Panc1 (cell line): ENCODE results near the gene SPATA6L. TPM values are rescaled to one million over a fixed set of nuclear protein-coding genes. Genes with fewer than 3 reads are reported as not detected.

Experiments
- ATAC-seq: fragments of 200-7000 bp; cut with Tn5 transposase; 2 replicates; pipeline ENCODE4 v1.9.1; 2020; ENCODE audit warnings: mild to moderate bottlenecking, moderate library complexity
- BruUV-seq: library from RNA; stranded (reverse); fragments of 400-500 nt; replicated peaks from 2 replicates; lab custom pipeline; 2021; lab: Mats Ljungman, UMichigan
- CTCF ChIA-PET: fragments of 300-600 bp; sonication (Branson Sonifier 250); formaldehyde crosslinking; loops from one replicate; lab custom pipeline; 2022; ENCODE audit warnings: antibody characterized with exemption; lab: Charles Lee
- POLR2A ChIA-PET: fragments of 300-600 bp; sonication (Branson Sonifier 250); formaldehyde crosslinking; loops from one replicate; lab custom pipeline; 2022; ENCODE audit warnings: antibody characterized with exemption; lab: Charles Lee
- DNase-seq: peaks from one replicate; pipeline ENCODE4 v3.0.0-alpha.2; 2010; ENCODE audit warnings: low read depth, low spot score
- H3K27ac ChIP-seq: 2 replicates; pipeline ENCODE4 v1.5.1; 2011; ENCODE audit warnings: mild to moderate bottlenecking, low read length, inconsistent platforms
- H3K27me3 ChIP-seq: fragments of 200-500 bp; sonication (Bioruptor generic); 2 replicates; pipeline ENCODE4 v1.6.0; 2014; ENCODE audit warnings: low read length, inconsistent platforms; ENCODE audit not compliant: control insufficient read depth, insufficient read depth
- H3K36me3 ChIP-seq: fragments of 200-500 bp; sonication (Bioruptor generic); 2 replicates; pipeline ENCODE4 v1.5.1; 2014; ENCODE audit warnings: inconsistent platforms, mild to moderate bottlenecking, low read length, moderate library complexity; ENCODE audit not compliant: control insufficient read depth, insufficient read depth
- H3K4me1 ChIP-seq: 2 replicates; pipeline ENCODE4 v1.5.1; 2011; ENCODE audit warnings: inconsistent platforms, mild to moderate bottlenecking, low read length, moderate library complexity; ENCODE audit not compliant: control insufficient read depth, insufficient read depth
- H3K4me3 ChIP-seq, 2 experiments: 2 replicates each; pipeline ENCODE4 v1.5.1; 2011 to 2012; ENCODE audit warnings: low read depth in 2 of 2, low read length in 2 of 2, mild to moderate bottlenecking in 2 of 2, inconsistent platforms in 1 of 2, moderate library complexity in 1 of 2
- H3K9me3 ChIP-seq: fragments of 200-500 bp; sonication (Bioruptor generic); 2 replicates; pipeline ENCODE4 v1.5.1; 2014; ENCODE audit warnings: low read depth, mild to moderate bottlenecking, inconsistent platforms, low read length, moderate library complexity; ENCODE audit not compliant: control insufficient read depth, insufficient read depth
- POLR2AphosphoS5 ChIP-seq: IDR thresholded peaks from 2 replicates; pipeline ENCODE4 v1.6.1; 2012; ENCODE audit warnings: mild to moderate bottlenecking, low read depth, low read length, moderate library complexity
- SIN3A ChIP-seq: IDR thresholded peaks from 2 replicates; pipeline ENCODE4 v1.6.1; 2012; ENCODE audit warnings: low read depth, mild to moderate bottlenecking, low read length, moderate library complexity, borderline replicate concordance; ENCODE audit not compliant: insufficient read depth
- TCF7L2 ChIP-seq: IDR thresholded peaks from 2 replicates; pipeline ENCODE4 v1.6.1; 2011; ENCODE audit warnings: mild to moderate bottlenecking, low read depth, low read length, inconsistent platforms
- in situ Hi-C: cut with HindIII; loops from 2 replicates; pipeline ENCODE4 v1.10.0; 2016; ENCODE audit warnings: low sequenced_read_pairs, low pct_unique_long_range_greater_than_20kb
- intact Hi-C: fragments of 100-400 bp; cut with micrococcal nuclease; formaldehyde crosslinking; loops from one replicate; pipeline ENCODE4 v1.10.0; 2022; ENCODE audit not compliant: unreplicated experiment
- total RNA-seq: library from RNA; stranded (reverse); gene quantifications from one replicate; pipeline ENCODE4 v1.2.1, GENCODE V29; 2021; ENCODE audit not compliant: unreplicated experiment
- TF ChIP-seq, protein P1 (sequence below), 2 experiments: IDR thresholded peaks; 2 replicates each; pipeline ENCODE4 v1.6.1; 2011 to 2012; ENCODE audit warnings: low read depth in 2 of 2, control low read depth in 1 of 2, low read length in 1 of 2, mild to moderate bottlenecking in 1 of 2, moderate library complexity in 1 of 2; ENCODE audit not compliant: insufficient read depth in 1 of 2
- TF ChIP-seq, protein P2 (sequence below): fragments of 450-650 bp; IDR thresholded peaks from 2 replicates; pipeline ENCODE4 v1.5.1; 2017; ENCODE audit warnings: mild to moderate bottlenecking

The SPATA6L gene
- total RNA-seq, 1 experiment from 2014 or later, result 0.13 TPM

DNA sequence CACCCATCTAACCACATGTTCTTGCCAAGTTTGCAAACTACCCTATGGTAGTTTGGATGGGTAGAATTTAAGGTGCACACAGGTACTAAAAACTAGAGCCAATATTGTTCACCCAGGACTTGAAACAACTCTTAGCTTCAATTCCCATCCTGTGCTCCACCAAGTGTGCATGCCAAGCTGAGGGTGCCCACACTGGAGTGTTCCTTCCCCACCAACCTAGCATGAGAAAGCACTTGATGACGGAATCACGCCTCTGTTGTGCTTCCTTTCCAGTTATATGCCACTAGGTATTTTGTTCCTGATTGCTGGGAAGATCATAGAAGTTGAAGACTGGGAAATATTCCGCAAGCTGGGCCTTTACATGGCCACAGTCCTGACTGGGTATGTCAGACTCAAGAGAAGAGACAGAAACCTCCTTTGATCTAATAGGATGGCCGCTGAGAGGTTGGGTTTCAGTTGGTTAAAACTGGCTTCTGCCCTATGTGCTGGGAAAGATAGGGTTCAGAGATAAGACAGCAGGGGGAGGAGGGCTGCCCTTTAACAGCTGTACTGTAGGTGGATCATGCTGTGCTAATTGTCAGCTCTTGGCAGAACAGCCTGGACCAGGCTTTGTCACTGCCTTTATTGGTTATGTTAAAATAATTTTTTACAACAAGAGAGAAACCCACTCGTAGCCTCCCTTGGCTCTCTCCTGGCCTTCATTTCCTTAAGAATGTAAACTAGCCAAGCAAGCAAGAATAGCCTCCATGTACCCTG lies 92.5 kb downstream of the SPATA6L start:
- H3K4me3 ChIP-seq, result no peak overlapping the region
- H3K27me3 ChIP-seq, result no peaks in the 10 kb centered on the region
- ATAC-seq, result no peak
- no peaks in the 10 kb centered on the region for H3K9me3 ChIP-seq
- BruUV-seq, result no TSS peak
- ChIA-PET POLR2A (interaction anchor here (0.5 kb wide), 1 partner anchor 18 kb away, joined by 3 read pairs; no protein-coding TSS in a partner anchor), CTCF (no interaction called here)
- TF ChIP-seq TCF7L2 (no peak), SIN3A (no peak), POLR2AphosphoS5 (no peak)
- TF ChIP-seq, protein P1, sequence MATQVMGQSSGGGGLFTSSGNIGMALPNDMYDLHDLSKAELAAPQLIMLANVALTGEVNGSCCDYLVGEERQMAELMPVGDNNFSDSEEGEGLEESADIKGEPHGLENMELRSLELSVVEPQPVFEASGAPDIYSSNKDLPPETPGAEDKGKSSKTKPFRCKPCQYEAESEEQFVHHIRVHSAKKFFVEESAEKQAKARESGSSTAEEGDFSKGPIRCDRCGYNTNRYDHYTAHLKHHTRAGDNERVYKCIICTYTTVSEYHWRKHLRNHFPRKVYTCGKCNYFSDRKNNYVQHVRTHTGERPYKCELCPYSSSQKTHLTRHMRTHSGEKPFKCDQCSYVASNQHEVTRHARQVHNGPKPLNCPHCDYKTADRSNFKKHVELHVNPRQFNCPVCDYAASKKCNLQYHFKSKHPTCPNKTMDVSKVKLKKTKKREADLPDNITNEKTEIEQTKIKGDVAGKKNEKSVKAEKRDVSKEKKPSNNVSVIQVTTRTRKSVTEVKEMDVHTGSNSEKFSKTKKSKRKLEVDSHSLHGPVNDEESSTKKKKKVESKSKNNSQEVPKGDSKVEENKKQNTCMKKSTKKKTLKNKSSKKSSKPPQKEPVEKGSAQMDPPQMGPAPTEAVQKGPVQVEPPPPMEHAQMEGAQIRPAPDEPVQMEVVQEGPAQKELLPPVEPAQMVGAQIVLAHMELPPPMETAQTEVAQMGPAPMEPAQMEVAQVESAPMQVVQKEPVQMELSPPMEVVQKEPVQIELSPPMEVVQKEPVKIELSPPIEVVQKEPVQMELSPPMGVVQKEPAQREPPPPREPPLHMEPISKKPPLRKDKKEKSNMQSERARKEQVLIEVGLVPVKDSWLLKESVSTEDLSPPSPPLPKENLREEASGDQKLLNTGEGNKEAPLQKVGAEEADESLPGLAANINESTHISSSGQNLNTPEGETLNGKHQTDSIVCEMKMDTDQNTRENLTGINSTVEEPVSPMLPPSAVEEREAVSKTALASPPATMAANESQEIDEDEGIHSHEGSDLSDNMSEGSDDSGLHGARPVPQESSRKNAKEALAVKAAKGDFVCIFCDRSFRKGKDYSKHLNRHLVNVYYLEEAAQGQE (IDR thresholded peaks at IDR 0.05; ENCODE audit: insufficient read depth in 1 of 2, low read depth in 2 of 2, low read length in 1 of 2), result no peak
- TF ChIP-seq, protein P2, sequence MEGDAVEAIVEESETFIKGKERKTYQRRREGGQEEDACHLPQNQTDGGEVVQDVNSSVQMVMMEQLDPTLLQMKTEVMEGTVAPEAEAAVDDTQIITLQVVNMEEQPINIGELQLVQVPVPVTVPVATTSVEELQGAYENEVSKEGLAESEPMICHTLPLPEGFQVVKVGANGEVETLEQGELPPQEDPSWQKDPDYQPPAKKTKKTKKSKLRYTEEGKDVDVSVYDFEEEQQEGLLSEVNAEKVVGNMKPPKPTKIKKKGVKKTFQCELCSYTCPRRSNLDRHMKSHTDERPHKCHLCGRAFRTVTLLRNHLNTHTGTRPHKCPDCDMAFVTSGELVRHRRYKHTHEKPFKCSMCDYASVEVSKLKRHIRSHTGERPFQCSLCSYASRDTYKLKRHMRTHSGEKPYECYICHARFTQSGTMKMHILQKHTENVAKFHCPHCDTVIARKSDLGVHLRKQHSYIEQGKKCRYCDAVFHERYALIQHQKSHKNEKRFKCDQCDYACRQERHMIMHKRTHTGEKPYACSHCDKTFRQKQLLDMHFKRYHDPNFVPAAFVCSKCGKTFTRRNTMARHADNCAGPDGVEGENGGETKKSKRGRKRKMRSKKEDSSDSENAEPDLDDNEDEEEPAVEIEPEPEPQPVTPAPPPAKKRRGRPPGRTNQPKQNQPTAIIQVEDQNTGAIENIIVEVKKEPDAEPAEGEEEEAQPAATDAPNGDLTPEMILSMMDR, result no peak
- in situ Hi-C loops (no loop called here), intact Hi-C loops (no loop called here)
- H3K27ac ChIP-seq, result no peak overlapping the region
- no peaks in the 10 kb centered on the region for H3K4me1 ChIP-seq
- DNase-seq, result no peak
- H3K36me3 ChIP-seq, result no peaks in the 10 kb centered on the region

DNA sequence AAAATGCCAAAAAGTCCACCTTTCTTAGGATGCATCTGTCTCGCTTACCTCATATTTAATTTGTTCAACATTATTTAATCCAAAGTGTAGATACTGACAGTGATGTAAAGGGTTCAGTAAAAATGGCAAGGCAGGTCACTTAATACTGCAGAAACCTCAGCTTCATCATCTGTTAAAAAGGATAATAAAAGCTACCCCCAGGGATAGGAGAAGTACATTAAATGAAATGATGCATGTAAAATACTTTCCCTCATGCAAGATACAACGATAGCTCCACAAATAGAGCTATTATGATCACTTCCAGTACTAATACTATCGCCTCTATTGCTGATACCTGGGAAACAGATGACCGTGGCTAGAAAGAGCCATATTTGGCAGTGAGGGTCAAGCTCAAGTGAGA lies 93.1 kb downstream of the SPATA6L start:
- in situ Hi-C loops, result no loop called here
- H3K4me3 ChIP-seq, result no peak overlapping the region
- DNase-seq (no peak), ATAC-seq (no peak)
- H3K27ac ChIP-seq, result no peak overlapping the region
- TF ChIP-seq TCF7L2, result no peak
- TF ChIP-seq, protein P2, result no peak
- TF ChIP-seq POLR2AphosphoS5, result no peak
- ChIA-PET POLR2A (no interaction called here), CTCF (no interaction called here)
- no TSS peak for BruUV-seq
- no peaks in the 10 kb centered on the region for H3K4me1 ChIP-seq
- no peaks in the 10 kb centered on the region for H3K27me3 ChIP-seq
- intact Hi-C loops, result no loop called here
- H3K9me3 ChIP-seq, result no peaks in the 10 kb centered on the region
- no peaks in the 10 kb centered on the region for H3K36me3 ChIP-seq
